Measurements from ENCODE around the gene MYCBPAP.
"Not testable (repeated sequence)": the region's sequence is repeated elsewhere in the genome, so short reads cannot be mapped to it uniquely, and the experiment has no call there.

MYCBPAP gene

DNA sequence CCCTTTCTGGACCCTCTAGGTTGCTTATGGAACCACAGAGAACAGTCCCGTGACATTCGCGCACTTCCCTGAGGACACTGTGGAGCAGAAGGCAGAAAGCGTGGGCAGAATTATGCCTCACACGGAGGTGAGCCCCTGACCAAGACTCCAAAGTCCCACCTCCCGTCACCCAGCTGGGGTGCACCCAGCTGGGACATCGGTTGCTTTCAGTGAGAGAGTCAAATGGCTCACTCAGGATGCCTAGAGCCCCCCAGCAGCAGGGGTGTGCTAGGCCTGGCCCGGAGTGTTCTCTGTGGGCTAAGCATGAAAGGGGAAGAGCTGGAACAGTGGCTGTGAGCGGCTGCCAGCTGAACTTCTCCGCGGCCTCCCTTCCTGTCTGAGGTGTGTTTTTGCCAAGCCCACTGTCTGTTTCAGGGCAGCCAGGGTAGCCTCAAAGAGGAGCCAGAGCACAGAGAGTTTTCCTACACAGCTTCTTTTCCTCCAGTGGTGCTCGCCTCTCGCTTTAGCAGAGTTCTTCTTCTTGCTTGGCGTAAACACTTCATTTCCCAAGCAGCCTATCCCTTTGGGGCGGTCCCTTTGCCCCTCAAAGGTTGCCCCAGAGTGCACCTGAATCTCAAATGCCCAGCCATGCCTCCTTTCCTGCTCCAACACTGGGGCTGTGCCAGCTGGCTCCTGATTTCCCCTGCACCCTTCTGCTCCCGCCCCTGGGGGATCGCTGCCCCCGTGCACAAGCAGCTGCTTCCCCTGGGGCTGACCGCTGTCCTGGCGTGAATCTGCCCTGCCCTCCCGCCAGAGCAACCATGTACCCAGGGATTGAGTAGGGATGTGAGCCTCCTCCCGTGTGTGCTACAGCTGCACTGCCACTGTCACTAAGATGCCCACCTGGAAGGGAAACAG, 37.0 kb upstream of the MYCBPAP start:
- DNase-seq = no peak

DNA sequence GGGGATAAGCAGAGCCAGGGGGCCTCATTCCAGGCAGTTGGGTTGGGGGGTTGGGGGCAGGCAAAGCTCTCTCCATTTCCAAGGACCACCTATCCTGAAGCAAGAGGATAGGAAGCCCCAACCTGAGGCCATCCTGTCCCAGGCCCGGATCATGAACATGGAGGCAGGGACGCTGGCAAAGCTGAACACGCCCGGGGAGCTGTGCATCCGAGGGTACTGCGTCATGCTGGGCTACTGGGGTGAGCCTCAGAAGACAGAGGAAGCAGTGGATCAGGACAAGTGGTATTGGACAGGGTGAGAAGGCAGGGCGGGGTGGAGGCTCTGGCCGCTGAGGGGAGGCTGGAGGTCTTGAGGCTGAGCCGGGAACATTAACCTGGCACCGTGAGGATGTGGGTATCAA, 36.0 kb upstream of the MYCBPAP start:
- no peak for DNase-seq

DNA sequence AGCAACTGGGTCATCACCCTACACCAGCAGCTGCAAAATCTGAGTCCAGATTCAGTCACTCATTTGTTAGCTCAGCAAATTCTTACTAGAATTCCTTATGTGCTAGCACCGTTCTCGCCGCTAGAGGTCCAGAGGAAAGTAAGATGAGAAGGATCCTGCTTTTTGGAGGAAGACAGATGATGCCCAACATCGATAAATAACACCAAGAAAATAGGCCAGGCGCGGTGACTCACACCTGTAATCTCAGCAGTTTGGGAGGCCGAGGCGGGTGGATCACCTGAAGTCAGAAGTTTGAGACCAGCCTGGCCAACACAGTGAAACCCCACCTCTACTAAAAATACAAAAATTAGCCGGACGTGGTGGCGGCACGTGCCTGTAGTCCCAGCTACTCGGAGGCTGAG, 35.5 kb upstream of the MYCBPAP start:
- DNase-seq = not testable (repeated sequence)

DNA sequence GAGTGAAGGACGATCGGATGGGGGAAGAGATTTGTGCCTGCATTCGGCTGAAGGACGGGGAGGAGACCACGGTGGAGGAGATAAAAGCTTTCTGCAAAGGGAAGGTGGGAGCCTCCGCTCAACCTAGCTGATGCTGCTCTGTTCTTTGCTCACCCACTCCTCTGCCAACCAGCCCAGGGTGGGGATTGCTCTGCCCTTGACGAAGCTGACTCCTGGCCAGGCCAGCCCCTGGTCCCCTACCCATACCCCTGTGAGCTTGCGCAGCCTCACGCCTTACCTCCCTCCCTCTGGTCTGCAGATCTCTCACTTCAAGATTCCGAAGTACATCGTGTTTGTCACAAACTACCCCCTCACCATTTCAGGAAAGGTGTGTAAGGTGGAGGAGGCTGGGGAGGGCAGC, 34.3 kb upstream of the MYCBPAP start:
- no peak for DNase-seq

DNA sequence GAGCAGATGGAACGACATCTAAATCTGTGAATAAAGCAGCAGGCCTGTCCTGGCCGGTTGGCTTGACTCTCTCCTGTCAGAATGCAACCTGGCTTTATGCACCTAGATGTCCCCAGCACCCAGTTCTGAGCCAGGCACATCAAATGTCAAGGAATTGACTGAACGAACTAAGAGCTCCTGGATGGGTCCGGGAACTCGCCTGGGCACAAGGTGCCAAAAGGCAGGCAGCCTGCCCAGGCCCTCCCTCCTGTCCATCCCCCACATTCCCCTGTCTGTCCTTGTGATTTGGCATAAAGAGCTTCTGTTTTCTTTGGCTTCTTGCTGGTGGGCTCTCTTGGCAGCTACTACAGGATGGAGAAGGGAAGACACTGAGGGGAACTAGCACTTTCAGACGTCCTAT, 33.7 kb upstream of the MYCBPAP start:
- DNase-seq = no peak

DNA sequence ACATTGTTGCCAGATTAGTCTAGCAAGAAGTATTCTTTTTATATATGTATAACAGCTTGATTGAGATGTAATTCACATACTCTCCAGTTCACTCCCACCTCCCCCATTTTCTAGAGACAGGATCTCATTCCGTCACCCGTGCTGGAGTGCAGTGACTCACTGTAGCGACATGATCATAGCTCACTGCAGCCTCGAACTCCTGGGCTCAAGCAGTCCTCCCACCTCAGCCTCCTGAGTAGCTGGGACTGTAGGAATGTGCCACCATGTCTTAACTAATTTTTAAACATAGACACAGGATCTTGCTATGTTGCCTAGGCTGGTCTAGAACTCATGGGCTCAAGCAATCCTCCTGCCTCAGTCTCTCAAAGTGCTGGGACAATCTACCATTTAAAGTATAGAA, 32.9 kb upstream of the MYCBPAP start:
- no peak for DNase-seq

DNA sequence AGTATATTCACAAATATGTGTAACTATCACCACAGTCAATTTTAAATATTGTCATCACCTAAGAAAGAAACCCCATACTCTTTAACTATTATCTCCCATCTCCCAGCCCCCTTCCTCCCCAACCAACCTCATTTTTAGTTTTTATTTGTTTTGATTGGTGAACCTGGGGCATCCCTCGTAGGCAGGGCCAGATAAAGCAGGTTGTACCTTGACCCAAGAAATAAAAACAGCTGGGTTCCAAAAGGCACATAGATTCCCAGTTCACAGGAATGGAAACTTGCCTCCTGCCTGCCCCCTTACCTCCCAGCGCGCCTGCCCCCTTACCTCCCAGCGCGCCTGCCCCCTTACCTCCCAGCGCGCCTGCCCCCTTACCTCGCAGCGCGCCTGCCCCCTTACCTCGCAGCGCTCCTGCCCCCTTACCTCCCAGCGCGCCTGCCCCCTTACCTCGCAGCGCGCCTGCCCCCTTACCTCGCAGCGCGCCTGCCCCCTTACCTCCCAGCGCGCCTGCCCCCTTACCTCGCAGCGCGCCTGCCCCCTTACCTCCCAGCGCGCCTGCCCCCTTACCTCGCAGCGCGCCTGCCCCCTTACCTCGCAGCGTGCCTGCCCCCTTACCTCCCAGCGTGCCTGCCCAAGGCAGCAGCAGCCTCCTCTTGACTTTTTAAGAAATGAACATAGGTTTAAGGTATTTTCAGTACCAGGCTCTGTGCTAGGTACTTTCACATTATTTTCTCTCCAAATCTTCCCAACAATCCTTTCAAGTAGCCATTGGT, 32.3 kb upstream of the MYCBPAP start:
- DNase-seq = not testable (repeated sequence)

DNA sequence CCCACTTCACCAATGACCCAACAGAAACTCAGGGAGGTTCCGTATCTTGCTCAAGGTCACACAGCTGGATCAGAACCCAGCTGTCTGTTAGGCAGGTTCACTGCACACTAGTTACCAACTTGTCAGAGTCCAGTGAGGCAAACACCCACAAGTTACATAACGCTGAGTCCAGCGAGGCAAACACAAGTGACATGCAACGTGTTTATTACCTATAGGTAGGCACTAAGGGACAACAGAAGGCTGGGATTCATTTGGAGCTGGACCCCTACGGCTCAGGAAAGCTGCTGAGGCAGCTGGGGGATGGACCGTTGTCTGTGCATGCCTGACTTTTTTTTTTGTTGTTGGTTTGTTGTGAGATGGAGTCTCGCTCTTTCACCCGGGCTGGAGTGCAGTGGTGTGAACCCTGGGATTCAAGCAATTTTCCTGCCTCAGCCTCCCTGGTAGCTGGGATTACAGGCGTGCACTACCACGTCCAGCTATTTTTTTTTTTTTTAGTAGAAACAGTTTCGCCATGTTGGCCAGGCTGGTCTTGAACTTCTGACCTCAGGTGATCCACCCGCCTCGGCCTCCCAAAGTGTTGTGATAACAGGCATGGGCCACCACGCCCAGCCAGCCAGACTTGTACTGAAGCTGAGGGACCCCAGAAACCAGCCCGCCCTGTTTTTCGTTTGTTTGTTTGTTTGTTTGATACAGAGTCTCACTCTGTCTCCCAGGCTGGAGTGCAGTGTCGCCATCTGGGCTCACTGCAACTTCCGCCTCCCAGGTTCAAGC, 31.5 kb upstream of the MYCBPAP start:
- no peak for DNase-seq

DNA sequence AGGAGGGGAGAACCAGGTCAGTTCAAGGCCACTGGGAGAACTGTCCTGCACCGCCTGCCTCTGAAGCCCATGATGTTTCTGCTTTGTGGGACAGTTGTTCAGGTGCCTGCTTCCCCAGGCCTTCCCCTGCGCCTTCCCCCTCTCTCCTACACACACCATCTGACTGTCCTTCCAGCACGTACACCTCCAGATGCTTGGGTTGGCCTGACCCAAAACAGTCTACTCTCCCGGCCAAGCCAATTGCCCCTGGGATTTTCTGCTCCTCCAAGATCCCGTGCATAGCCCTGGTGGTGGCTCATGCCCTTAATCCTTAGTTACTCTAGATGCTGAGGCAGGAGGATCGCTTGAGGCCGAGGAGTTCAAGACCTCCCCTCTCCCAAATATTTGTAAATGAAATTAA, 30.3 kb upstream of the MYCBPAP start:
- no peak for DNase-seq

DNA sequence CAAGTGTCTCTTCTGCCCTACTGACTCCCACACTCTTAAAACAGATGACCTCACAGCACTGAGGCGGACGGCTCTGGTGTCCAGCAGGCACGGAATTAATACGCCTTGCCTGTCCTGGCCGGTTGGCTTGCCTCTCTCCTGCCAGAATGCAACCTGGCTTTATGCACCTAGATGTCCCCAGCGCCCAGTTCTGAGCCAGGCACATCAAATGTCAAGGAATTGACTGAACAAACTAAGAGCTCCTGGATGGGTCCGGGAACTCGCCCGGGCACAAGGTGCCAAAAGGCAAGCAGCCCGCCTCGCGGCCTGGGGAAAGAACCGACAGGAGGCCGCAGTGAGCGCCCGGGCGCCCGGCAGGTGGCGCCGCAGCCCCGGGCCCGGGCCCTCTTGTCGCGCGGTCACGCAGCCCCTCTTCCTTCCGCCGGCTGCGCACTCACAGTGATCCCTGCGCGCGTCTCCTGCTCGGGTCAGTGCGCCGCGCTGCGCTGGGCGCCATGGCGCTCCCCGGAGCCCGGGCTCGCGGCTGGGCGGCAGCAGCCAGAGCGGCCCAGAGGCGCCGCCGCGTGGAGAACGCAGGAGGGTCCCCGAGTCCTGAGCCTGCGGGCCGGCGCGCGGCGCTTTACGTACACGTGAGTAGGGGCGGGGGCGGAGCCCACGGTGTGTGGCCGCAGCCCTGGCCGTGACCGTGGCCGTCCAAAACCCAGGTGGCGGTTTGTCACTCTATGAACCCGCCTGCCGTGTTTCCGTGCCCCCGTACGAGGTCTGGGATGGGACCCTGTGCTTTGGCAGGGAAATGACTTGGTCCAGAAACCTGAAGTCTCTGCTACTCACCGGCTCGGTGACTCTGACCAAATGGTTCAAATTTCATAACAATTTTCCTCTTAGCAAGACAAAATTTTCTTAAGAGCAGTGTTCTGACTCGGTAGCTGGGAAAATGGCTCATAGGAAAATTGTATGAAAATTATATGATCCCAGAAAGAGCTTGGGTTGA, 29.6 kb upstream of the MYCBPAP start, which contains the start of gene RSAD1:
TSS of gene RSAD1 (plus strand) at position 470 of the 991 bp plus-strand sequence. CDS start at position 495, 25 bp downstream.
- DNase-seq = peak; percentile 74

DNA sequence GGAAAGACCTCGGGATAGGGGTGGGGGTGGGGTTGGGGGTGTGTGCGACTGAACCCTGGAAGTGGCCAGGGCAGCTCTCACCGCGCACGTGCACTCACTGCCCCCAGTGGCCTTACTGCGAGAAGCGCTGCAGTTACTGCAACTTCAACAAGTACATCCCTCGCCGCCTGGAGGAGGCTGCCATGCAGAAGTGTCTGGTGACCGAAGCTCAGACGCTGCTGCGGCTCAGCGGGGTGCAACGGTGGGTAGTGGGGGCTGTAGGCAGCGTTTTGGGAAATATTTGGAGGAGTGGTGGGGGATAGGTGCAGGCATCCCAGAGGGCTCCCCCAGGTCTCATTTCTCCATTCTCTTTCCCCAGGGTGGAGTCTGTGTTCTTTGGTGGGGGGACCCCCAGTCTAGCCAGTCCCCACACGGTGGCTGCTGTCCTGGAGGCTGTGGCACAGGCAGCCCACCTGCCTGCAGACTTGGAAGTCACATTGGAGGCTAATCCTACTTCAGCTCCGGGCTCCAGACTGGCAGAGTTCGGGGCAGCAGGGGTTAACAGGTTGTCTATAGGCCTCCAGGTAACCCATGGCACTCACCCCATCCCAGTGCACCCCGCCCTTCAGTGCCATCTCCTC, 28.6 kb upstream of the MYCBPAP start:
- DNase-seq = peak; percentile 71

DNA sequence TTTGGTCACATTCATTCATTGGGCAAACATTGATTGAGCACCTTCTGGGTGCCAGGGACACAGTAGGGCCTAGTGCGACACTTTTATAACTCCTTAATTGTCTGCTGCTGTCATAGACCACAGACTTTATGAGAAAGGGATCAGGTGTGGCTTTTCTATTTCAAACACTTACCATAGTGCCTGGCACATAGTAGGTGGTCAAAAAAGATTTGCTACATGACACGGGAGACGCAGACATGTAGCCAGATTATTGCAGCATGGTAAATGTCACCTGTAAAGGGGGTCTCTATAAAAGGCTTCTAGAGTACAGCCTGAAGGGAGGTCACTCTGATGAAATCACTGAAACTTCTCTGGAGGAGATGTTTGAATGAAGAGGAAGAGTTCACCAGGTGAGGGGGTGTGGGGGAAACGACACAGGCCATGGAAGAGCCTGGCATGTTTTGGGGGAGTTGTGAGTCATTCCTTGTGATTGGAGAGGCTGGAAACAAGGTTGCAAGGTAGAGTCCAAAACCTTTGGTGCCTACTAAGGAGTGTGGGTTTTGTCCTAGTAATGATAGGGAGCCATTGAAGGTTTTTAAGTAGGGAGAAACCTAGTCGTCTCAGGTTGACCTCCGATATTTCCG, 28.0 kb upstream of the MYCBPAP start:
- DNase-seq = no peak

DNA sequence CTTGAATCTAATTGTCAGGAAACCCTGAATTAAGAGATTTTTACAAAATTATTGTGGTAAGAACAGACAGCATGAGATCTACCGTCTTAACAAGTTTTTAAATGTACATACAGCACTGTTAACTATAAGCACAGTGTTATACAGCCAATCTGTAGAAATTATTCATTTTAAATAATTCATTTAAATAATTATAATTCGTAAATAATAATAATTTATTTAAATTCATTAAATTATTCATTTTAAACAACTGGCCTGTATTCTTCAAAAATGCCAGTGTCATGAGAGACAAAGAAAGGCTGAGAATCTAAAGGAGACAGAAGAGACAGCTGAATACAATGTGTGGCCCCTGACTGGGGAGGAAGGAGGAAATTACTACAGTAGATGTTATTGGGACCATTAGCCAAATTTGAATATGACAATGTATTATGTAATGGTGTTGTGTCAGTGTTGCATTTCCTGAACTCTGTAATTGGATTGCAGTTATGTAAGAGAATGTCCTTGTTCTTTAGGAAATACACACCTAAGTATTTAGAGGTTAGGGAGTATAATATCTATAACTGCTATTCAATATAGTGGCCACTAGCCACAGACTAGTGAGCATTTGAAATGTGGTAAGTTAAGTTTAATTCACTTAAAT, 27.3 kb upstream of the MYCBPAP start:
- DNase-seq = no peak

DNA sequence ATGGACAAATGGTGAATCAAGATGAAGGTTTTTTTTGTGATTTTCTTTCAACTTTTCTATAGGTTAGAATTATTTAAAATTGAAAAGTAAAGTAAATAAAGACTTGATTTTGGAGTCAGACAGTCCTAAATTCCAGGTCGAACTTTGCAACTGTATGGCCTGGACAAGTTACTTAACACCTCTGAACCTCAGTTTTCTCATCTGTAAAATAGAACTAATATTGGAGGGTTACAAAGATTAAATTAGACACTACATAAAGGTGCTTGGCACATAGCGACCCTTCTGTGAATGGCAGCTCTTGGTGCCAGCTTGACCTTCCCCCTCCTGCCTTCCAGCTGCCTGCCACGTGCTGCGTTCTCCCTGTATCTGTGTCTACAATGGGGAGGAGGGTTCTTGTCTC, 26.6 kb upstream of the MYCBPAP start:
- DNase-seq = no peak

DNA sequence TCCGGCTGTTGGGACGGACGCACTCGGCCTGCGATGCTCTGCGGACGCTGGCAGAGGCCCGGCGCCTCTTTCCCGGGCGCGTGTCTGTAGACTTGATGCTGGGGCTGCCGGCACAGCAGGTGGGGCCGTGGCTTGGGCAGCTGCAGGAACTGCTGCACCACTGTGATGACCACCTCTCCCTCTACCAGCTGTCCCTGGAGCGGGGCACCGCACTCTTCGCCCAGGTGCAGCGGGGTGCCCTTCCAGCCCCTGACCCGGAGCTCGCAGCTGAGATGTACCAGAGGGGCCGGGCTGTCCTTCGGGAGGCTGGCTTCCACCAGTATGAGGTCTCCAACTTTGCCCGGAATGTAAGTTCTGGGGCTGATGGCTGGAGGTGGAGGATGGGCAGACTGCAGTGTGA, 26.1 kb upstream of the MYCBPAP start:
- no peak for DNase-seq

DNA sequence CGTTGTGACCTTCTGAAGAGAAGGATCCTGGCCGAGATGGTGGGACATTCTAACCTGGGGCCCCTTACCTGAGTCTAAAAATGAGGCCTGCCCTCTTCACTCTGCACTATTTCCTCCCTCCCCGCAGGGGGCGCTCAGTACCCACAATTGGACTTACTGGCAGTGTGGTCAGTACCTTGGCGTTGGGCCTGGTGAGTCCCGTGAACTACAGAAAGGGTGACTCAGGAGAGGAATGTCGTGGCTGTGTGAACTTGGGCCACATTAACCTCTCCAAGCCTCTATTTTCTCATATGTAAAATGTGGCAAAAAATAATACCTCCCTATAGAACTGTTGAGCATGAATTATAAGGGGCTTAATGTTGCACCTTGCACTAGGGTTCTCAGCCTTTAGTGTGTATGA, 25.7 kb upstream of the MYCBPAP start:
- peak; percentile 73 for DNase-seq

DNA sequence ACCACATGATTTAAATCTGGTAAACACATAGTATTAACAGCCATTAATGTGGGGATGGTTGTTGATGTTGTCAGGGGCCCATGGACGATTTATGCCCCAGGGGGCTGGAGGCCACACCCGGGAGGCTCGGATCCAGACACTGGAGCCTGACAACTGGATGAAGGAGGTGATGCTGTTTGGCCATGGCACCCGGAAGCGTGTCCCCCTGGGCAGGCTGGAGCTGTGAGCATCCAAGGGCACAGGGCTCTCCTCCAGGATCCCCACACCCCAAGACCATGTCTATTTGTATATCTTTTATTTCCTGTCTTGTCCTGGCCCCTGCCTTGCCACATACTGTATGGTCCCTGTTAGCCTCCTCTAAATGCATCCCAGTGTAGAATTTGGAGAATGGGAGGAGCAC, 25.0 kb upstream of the MYCBPAP start:
- DNase-seq = no peak

DNA sequence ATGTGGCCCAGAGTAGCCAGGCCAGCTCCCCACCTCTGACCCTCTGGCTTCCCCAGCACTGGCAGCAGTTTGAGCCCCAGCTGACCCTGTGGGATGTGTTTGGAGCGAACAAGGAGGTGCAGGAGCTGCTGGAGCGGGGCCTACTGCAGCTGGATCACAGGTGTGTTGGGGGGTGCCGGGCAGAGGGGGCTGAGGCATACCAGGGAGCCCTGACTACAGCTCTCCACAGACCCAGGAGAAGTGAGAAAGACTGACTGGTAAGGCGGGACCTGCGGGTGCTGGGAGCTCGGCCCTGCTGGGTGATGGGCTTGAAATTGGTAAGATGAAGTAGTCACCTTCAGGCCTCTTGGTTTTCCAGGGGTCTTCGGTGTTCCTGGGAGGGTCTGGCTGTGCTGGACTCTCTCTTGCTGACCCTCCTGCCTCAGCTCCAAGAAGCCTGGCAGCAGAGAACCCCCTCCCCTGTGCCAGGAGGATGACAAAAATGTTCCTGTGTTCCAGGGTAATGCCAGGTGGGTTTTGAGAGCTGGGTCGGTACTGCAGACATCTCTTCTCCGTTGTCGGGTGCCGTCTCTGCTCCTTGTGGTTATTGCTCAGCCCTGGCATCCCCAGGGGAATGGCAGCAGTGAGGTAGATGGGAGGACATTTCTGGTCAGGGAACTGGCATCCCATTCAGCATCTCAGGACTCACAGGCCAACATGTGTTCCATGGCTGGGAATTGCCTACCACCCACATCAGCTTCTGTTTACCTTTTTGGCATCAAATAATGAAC, 23.7 kb upstream of the MYCBPAP start:
- no peak for DNase-seq

DNA sequence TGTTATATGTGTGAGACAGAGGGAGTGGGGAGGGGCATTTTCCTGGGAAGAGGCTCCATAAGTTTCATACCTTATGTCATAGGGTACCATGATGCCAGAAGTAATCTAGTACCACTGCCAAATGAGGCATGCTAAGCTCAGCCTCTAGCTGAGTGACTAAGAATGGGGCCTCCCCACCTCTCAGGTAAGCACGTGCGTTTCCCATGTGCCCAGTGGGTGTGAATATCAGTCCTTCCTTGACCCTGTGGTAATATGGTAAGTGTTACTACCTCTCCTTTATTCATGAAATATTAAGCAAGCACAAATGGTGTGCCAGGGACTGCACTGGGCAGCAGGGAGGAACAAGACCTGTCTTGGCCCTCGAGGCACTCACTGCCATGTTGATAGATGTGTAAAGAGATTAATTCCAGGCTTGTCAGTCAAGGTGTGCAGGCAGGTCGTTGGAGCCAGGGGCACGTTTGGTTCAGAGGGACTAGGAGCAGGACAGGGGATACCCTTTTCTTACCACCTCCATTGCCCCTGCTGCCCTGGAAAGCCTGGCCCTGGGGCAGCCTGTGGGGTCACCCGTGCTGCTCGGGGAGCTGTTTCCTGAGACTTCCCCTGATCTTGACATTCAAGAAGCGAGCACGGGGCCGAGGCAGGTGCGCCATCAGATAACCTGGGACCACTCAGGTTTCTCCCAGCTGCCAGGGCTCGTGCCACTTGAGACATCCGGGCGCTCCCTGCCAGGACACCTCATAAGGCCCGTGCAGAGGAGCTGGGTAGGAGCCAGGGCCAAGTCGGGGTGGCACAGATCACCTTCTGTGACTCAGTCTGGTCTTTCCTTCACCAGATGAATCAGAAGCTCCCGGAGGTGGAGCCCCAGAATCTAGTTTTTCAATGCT, 20.8 kb upstream of the MYCBPAP start:
- DNase-seq = no peak
